ENCODE results near the gene KLK3. TPM values are rescaled to one million over a fixed set of nuclear protein-coding genes. Genes with fewer than 3 reads are reported as not detected.
A peak's percentile ranks its signal among the peaks of the same experiment; 100 is the strongest.

KLK3 gene
- total RNA-seq, 2 donors from 2014 or later = not detected

DNA sequence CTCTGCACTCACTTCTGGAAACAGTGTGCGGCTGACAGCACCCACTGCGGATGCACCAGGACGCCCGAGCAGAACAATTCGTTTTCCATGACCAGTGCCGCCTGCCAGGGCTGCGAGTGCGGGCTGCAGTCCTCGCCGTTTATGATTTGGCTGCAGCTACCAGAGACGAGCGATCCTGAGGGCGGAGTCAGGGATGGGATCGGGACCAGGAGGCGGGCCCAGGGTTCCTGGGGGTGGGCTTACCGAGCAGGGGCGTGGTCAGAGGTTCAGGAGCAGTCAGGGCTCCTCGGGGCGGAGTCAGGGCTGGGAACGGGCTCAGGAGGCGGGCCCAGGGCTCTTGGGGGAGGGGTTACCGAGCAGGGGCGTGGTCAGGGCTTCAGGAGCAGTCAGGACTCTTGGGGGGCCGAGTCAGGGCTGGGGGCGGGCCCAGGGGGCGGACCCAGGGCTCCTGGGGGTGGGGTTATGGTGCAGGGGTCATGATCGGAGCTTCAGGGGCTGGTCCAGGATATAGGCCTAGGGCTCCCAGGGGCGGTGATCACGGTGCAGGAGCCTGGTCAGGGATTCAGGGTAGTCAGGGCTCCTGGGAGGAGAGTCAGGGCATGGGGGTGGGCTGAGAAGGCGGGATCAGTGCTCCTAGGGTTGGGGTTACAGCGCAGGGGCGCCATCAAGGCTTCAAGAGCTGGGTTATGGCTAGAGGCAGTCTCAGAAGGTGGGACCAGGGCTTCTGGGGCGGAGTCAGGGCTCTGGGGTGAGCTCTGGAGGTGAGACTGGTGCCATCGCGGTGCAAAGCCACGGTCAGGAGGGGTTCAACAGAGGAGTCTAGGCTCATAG is 54.7 kb downstream of the KLK3 start:
- Mint-ChIP-seq H3K27me3 (peaks cover 48 to 58% of the 10 kb centered on the region in 2 donors), H3K4me1 (ENCODE audit: low read depth in 2 of 2) (peaks cover 0 to 8% of the 10 kb centered on the region in 2 donors), H3K9me3 (no peaks in the 10 kb centered on the region), H3K4me3 (no peak overlapping the region), H3K27ac (no peak overlapping the region), H3K36me3 (no peaks in the 10 kb centered on the region)
- peak; percentile 51 to 71 for ATAC-seq
- no peak for DNase-seq (ENCODE audit: low spot score)

Other genes with a start within 250 kb of the KLK3 start
- not detected for gene SYT3, start 215.0 kb upstream of the KLK3 start, total RNA-seq
- gene C19orf81, start 205.5 kb upstream of the KLK3 start, total RNA-seq = not detected
- gene SHANK1, start 135.1 kb upstream of the KLK3 start, total RNA-seq = not detected
- gene CLEC11A, start 131.6 kb upstream of the KLK3 start, total RNA-seq = 1 to 10 TPM; 1.1 to 1.2 TPM
- gene GPR32, start 84.5 kb upstream of the KLK3 start, total RNA-seq = not detected
- not detected for gene ACP4, start 64.5 kb upstream of the KLK3 start, total RNA-seq
- gene KLK1, start 31.1 kb upstream of the KLK3 start, total RNA-seq = not detected
- not detected for gene KLK15, start 21.3 kb upstream of the KLK3 start, total RNA-seq
- not detected for gene KLK2, start 18.5 kb downstream of the KLK3 start, total RNA-seq
- not detected for gene KLK4, start 56.5 kb downstream of the KLK3 start, total RNA-seq
- gene KLK5, start 98.1 kb downstream of the KLK3 start, total RNA-seq = not detected
- gene KLK6, start 114.7 kb downstream of the KLK3 start, total RNA-seq = not detected
- gene KLK7, start 129.0 kb downstream of the KLK3 start, total RNA-seq = not detected
- gene KLK8, start 146.7 kb downstream of the KLK3 start, total RNA-seq = not detected
- gene KLK10, start 164.8 kb downstream of the KLK3 start, total RNA-seq = not detected
- gene KLK11, start 171.7 kb downstream of the KLK3 start, total RNA-seq = not detected
- gene KLK12, start 180.1 kb downstream of the KLK3 start, total RNA-seq = not detected
- gene KLK13, start 210.2 kb downstream of the KLK3 start, total RNA-seq = not detected
- gene KLK14, start 228.0 kb downstream of the KLK3 start, total RNA-seq = 1 to 10 TPM in 1 of 2 donors, under 1 TPM in 1; 0.50 to 2.2 TPM

Measured in natural killer cell treated with Interleukin-12 subunit alpha and Interleukin-12 subunit beta and Interleukin-15 and Interleukin-18, amount 100 ng/mL, for 72 hours (primary cell).